Mucosa of descending colon (tissue), 3 donors: ENCODE data around the gene SETD2. TPM values are rescaled to one million over a fixed set of nuclear protein-coding genes. Genes with fewer than 3 reads are reported as not detected.

Experiments
- ATAC-seq: fragments of 200-7000 bp; cut with Tn5 transposase; one replicate; pipeline ENCODE4 v1.9.1; 2020; ENCODE audit warnings: mild to moderate bottlenecking, moderate library complexity
- DNase-seq, 3 donors: peaks; one replicate each; pipeline ENCODE4 v3.0.0-alpha.2; 2020
- H3K36me3 ChIP-seq: fragments of 200-600 bp; one replicate; pipeline ENCODE4 v1.8.0; 2021; ENCODE audit warnings: low read depth, mild to moderate bottlenecking
- H3K4me1 ChIP-seq: fragments of 200-600 bp; one replicate; pipeline ENCODE4 v1.8.0; 2021; ENCODE audit warnings: low read depth, mild to moderate bottlenecking
- H3K4me3 ChIP-seq: fragments of 200-600 bp; one replicate; pipeline ENCODE4 v1.8.0; 2021; ENCODE audit warnings: mild to moderate bottlenecking
- H3K9me3 ChIP-seq: fragments of 200-600 bp; one replicate; pipeline ENCODE4 v1.8.0; 2021; ENCODE audit warnings: mild to moderate bottlenecking
- CTCF ChIP-seq: fragments of 200-600 bp; IDR thresholded peaks from one replicate; pipeline ENCODE4 v1.8.0; 2022; ENCODE audit warnings: antibody characterized with exemption, mild to moderate bottlenecking
- intact Hi-C, 2 donors: fragments of 100-400 bp; cut with DNase I in 1 of 2; cut with micrococcal nuclease in 1 of 2; formaldehyde crosslinking; loops; one replicate each; pipeline versions ENCODE4 v1.11.0 to v1.11.1; 2022; cut with DNase I, micrococcal nuclease
- total RNA-seq, 3 donors: library from RNA; stranded (reverse); fragmentation: NEBNext Ultra II Directional in 2 of 3; extraction: Animal tissue kit (Norgen Biotek cat#: 25700) in 2 of 3; gene quantifications; one replicate each; pipeline versions ENCODE4 v1.2.1 to v1.2.4, GENCODE V29; 2021 to 2023
- donor health status: DM: no; HTN: no; CAD: no; lungs with moderate emphysema.
- donor health status: DM: no; HTN: no; CAD: no.
- donor health status: DM: no; HTN: yes; CAD: no.

Gene SETD2
- total RNA-seq, 3 donors from 2014 or later, result 41.5 to 71.1 (median 50.4) TPM

- Histone ChIP-seq H3K36me3 (no peaks in the 10 kb centered on the region), H3K9me3 (no peaks in the 10 kb centered on the region), H3K4me3 (no peak overlapping the region), H3K4me1 (peaks cover 17% of the 10 kb centered on the region)
- ATAC-seq (no peak), DNase-seq (peak in 1 of 3 donors; percentile 50)
- intact Hi-C loops, result loop anchor here in 1 of 2 donors (10.0 kb wide), 1 partner anchor 287 kb away; the partner anchor contains the start of gene TMIE
- no peak for TF ChIP-seq CTCF
Observed at GRCh38 chr3:46991406-46992165, 172.3 kb downstream of the SETD2 start.

- H3K36me3 ChIP-seq, result no peaks in the 10 kb centered on the region
- ATAC-seq (no peak), DNase-seq (peak in 2 of 3 donors; percentile 36 to 71)
- no peaks in the 10 kb centered on the region for H3K9me3 ChIP-seq
- peaks cover 25% of the 10 kb centered on the region for H3K4me1 ChIP-seq
- TF ChIP-seq CTCF, result no peak
- intact Hi-C loops, result loop anchor here in 1 of 2 donors (10.0 kb wide), 1 partner anchor 286 kb away; the partner anchor contains the start of gene TMIE
- no peak overlapping the region for H3K4me3 ChIP-seq
Observed at GRCh38 chr3:46990573-46991374, 173.1 kb downstream of the SETD2 start.

DNA sequence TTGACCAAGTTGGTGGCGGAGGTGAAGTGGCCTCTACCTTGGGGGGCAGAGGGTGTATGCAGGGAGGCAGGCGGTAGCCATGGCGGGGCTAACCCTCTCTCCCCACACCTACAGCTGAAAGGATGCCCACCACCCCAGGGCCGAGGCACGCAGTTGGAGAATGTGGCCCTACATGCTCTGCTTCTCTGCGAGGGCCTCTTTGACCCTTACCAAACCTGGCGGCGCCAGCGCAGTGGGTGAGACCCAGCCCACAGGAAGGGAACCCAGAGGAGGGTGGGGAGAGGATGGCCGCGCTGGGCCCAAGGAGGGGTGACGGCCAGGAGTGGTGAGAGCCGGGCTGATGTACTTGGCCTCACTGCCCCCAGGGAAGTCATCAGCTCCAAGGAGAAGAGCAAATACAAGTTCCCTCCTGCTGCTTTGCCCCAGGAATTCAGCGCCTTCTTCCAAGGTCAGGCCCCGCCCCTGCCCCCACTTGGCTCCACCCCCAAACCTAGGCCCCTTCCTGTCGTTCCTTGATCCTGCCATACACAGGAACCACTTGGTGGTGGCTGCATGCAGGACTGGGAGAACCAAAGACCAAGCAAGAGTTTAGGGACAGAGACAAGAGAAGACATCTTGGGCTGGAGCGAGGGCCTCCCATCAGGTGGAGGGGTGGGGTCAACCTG, 174.6 kb downstream of the SETD2 start:
- H3K36me3 ChIP-seq, result no peaks in the 10 kb centered on the region
- H3K9me3 ChIP-seq, result no peaks in the 10 kb centered on the region
- H3K4me1 ChIP-seq, result peaks cover 25% of the 10 kb centered on the region
- peak in 1 of 3 donors; percentile 60 for DNase-seq
- TF ChIP-seq CTCF, result no peak
- intact Hi-C loops, result no loop called here
- ATAC-seq, result no peak
- no peak overlapping the region for H3K4me3 ChIP-seq

DNA sequence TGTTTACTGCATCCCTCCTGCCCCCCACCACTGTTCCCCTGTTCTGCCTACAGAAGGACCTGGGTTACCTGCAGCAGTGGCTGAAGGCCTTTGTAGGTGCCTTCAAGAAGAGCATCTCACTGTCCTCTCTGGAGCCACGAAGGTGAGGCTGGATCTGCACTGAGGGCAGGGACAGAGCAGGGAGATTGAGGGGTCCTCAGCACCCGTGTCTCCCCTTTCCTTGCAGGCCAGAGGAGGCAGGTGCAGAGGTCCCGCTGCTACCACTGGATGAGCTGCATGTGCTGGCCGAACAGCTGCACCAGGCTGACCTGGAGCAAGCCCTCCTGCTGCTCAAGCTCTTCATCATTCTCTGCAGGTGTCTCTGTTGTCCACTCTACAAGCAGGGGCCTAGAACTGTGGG, 175.3 kb downstream of the SETD2 start:
- TF ChIP-seq CTCF, result no peak
- H3K9me3 ChIP-seq, result no peaks in the 10 kb centered on the region
- DNase-seq (peak in 1 of 3 donors; percentile 44), ATAC-seq (no peak)
- H3K36me3 ChIP-seq, result no peaks in the 10 kb centered on the region
- peaks cover 25% of the 10 kb centered on the region for H3K4me1 ChIP-seq
- H3K4me3 ChIP-seq, result no peak overlapping the region
- intact Hi-C loops, result no loop called here

DNA sequence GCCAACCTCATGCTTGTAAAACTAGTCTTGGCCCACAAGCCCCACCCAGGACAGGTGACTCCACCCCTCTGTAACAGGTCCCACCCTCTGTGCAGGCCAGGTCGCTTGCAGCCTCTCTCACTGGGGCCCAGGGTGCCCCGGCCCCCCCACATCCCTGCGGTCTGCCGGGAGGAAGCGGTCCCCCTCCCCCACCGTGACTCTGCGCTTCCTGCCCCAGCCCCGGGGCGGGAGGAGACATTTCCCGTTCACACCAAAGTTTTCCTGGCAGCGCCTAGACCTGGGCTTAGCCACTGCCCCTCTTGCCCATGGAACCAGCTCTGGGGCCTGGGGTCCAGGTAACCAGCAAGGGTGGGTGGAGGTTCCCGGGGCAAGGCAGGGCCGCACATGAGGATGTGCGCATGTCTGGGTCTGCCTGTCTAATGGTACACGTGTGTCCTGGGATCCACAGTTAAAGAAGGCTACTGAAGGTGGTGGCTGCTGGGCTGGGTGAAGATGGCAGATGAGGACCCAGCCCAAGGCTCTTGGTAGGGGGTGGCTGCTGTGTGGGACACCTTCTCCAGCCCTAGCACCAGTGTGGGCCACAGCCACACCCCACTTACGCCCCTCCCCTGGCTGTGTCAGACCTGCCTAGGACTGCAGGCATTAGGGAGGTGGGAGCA, 176.0 kb downstream of the SETD2 start:
- ATAC-seq, result peak; percentile 88

More for the DNA sequence above, 176.0 kb downstream of the SETD2 start:
- Histone ChIP-seq H3K4me1 (peaks cover 26% of the 10 kb centered on the region), H3K4me3 (no peak overlapping the region), H3K36me3 (no peaks in the 10 kb centered on the region), H3K9me3 (no peaks in the 10 kb centered on the region)
- no peak for TF ChIP-seq CTCF
- intact Hi-C loops, result no loop called here
- DNase-seq, result peak; percentile 83 to 94 (median 85)
